Muscle layer of duodenum (tissue), 2 donors: ENCODE results near the gene SNX5.

Experiments used
- H3K27ac ChIP-seq: one replicate; pipeline ENCODE4 v1.7.0; 2013; ENCODE audit warnings: mild to moderate bottlenecking, low read length
- H3K27me3 ChIP-seq: one replicate; pipeline ENCODE4 v1.7.0; 2013; ENCODE audit warnings: low read depth, mild to moderate bottlenecking, control low read depth, low read length
- H3K36me3 ChIP-seq, 2 donors: one replicate each; pipeline ENCODE4 v1.7.0; 2013; ENCODE audit warnings: low read length in 2 of 2, control low read depth in 1 of 2, mild to moderate bottlenecking in 1 of 2; ENCODE audit not compliant: insufficient read depth in 2 of 2, control insufficient read depth in 1 of 2
- H3K4me1 ChIP-seq, 2 donors: one replicate each; pipeline ENCODE4 v1.7.0; 2013; ENCODE audit warnings: low read length in 2 of 2, mild to moderate bottlenecking in 2 of 2, control low read depth in 1 of 2, moderate library complexity in 1 of 2; ENCODE audit not compliant: insufficient read depth in 2 of 2, control insufficient read depth in 1 of 2
- H3K4me3 ChIP-seq, 2 donors: one replicate each; pipeline ENCODE4 v1.7.0; 2013; ENCODE audit warnings: low read length in 2 of 2, low read depth in 1 of 2, mild to moderate bottlenecking in 1 of 2
- H3K9me3 ChIP-seq, 2 donors: one replicate each; pipeline ENCODE4 v1.7.0; 2013; ENCODE audit warnings: low read length in 2 of 2, control low read depth in 1 of 2, mild to moderate bottlenecking in 1 of 2; ENCODE audit not compliant: control insufficient read depth in 1 of 2
- donor health status: healthy.

The SNX5 gene

GRCh38 chr20:17905544-17905943 is 63.0 kb downstream of the SNX5 start:
- H3K4me3 ChIP-seq, result no peak overlapping the region
- H3K36me3 ChIP-seq, result no peaks in the 10 kb centered on the region
- H3K27ac ChIP-seq, result no peak overlapping the region
- no peaks in the 10 kb centered on the region for H3K27me3 ChIP-seq
- H3K4me1 ChIP-seq, result peaks cover 0 to 10% of the 10 kb centered on the region in 2 donors
- H3K9me3 ChIP-seq, result no peaks in the 10 kb centered on the region

GRCh38 chr20:17904027-17904426 is 64.6 kb downstream of the SNX5 start:
- Histone ChIP-seq H3K4me1 (no peaks in the 10 kb centered on the region), H3K4me3 (no peak overlapping the region), H3K36me3 (no peaks in the 10 kb centered on the region), H3K27ac (no peak overlapping the region), H3K9me3 (no peaks in the 10 kb centered on the region), H3K27me3 (no peaks in the 10 kb centered on the region)

DNA sequence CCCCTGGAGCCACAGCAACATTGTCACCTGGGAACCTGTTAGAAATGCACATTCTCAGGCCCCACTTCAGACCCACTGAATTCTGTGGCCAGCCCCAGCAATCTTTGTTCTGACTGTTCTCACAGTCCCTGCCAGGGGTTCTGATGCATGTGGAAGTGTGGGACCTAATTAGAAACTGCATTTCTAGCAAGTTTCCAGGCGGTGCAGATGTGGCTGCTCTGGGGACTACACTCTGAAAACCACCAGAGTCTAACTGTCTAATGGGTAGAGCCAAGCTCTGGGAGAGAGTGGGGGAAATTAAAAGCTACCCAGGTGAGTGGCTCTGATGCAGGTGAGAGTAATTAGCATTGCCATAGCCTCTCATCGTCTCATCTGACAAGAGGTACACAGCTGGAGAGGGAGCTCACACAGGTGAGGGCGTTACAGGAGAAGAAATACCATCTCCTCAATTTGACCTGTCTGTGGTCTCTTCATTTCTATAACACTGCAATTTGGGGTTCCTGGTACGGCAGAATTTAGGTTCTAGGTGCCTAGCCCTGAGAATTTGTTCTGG is 66.0 kb downstream of the SNX5 start:
- Histone ChIP-seq H3K9me3 (no peaks in the 10 kb centered on the region), H3K27ac (no peak overlapping the region), H3K27me3 (no peaks in the 10 kb centered on the region), H3K4me3 (no peak overlapping the region), H3K4me1 (no peaks in the 10 kb centered on the region), H3K36me3 (no peaks in the 10 kb centered on the region)

- H3K4me1 ChIP-seq, result no peaks in the 10 kb centered on the region
Observed at GRCh38 chr20:17901971-17902370, 66.6 kb downstream of the SNX5 start.

DNA sequence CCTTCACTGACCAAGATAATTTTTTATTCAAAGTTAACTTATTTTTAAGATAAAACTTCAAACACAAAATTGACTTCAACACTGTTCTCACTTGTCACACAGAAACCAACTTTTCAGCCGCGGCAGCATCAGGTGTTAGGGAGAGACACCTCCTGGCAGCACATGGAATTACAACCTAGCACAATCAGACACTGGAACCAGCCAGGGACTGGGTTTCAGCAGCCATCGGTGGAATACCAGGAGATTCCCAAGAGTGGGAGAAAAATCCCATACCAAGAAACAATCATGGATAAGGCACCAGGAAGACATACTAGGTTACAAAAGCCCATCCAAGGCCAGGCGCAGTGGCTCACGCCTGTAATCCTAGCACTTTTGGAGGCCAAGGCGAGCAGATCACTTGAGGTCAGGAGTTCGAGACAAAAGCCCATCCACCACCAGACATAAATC is 70.0 kb downstream of the SNX5 start:
- no peak overlapping the region for H3K27ac ChIP-seq
- H3K9me3 ChIP-seq, result no peaks in the 10 kb centered on the region
- H3K4me1 ChIP-seq, result peaks cover 0 to 3% of the 10 kb centered on the region in 2 donors
- H3K27me3 ChIP-seq, result no peaks in the 10 kb centered on the region
- no peak overlapping the region for H3K4me3 ChIP-seq
- H3K36me3 ChIP-seq, result no peaks in the 10 kb centered on the region

More at GRCh38 chr20:17901971-17902370, 66.6 kb downstream of the SNX5 start:
- Histone ChIP-seq H3K36me3 (no peaks in the 10 kb centered on the region), H3K27ac (no peak overlapping the region), H3K27me3 (no peaks in the 10 kb centered on the region), H3K9me3 (no peaks in the 10 kb centered on the region), H3K4me3 (no peak overlapping the region)

- Histone ChIP-seq H3K9me3 (no peaks in the 10 kb centered on the region), H3K27me3 (no peaks in the 10 kb centered on the region), H3K36me3 (no peaks in the 10 kb centered on the region), H3K27ac (no peak overlapping the region), H3K4me3 (no peak overlapping the region), H3K4me1 (peaks cover 0 to 3% of the 10 kb centered on the region in 2 donors)
Observed at GRCh38 chr20:17897566-17898307, 70.9 kb downstream of the SNX5 start.

DNA sequence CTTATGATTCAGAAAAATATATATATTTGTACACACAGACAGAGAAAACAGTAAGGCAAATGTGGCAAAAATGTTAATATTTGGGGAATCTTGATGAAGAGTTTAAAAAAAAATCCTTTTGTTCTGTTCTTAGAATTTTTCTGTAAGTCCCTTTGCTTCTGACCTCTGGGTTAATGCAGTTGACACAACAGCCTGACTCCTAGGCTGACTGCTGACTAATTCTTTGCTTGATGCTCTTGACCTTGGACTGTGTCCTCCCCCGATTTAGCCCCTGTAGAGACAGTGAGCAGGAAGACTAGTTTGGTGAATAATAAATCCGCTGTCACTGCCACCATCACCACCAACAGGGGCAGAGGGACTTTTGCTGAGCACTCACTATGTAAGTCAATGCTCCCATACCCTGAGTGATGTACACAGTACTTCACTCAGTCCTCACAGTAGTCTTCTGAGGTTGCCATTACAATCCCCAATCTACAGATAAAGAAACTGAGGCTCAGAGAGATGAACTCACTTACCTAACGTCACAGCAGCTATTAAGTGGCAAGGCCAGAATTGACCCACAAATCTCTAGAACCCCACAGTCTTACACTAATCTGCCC is 71.7 kb downstream of the SNX5 start:
- Histone ChIP-seq H3K4me1 (peaks cover 0 to 3% of the 10 kb centered on the region in 2 donors), H3K36me3 (no peaks in the 10 kb centered on the region), H3K27ac (peak overlapping the region; percentile 36), H3K27me3 (no peaks in the 10 kb centered on the region), H3K4me3 (no peak overlapping the region), H3K9me3 (no peaks in the 10 kb centered on the region)

DNA sequence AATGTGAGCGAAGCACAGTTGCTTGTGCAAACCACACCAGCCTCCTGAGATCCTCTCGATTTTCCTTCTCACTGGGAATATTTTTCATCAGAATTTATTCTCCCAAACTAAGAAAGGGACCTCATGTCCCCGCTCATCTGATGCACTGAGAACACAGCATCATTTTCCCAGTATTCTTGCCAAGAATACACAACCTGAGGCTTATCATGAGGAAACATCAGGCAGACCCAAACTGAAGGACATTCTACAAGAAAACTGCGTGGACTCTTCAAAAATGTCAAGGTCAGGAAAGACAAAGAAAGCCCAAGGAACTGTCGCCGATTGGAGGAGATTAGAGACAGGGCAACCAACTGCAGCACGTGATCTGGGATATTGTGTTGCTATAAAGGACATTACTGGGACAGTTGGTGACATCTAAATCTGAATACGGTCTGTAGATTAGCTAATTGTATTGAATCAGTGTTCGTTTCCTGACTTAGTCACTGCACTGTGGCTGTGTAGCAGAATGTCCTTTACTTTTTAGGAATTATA is 72.3 kb downstream of the SNX5 start:
- Histone ChIP-seq H3K9me3 (no peaks in the 10 kb centered on the region), H3K27me3 (no peaks in the 10 kb centered on the region), H3K4me1 (peaks cover 0 to 3% of the 10 kb centered on the region in 2 donors), H3K27ac (peak overlapping the region; percentile 36), H3K36me3 (no peaks in the 10 kb centered on the region), H3K4me3 (peak overlapping the region; percentile 46 to 61)

- H3K4me1 ChIP-seq, result peaks cover 0 to 3% of the 10 kb centered on the region in 2 donors
- no peaks in the 10 kb centered on the region for H3K9me3 ChIP-seq
- H3K27me3 ChIP-seq, result no peaks in the 10 kb centered on the region
- H3K4me3 ChIP-seq, result peak overlapping the region; percentile 46 to 61
- H3K27ac ChIP-seq, result peak overlapping the region; percentile 36
- H3K36me3 ChIP-seq, result no peaks in the 10 kb centered on the region
Observed at GRCh38 chr20:17895641-17896171, 72.9 kb downstream of the SNX5 start.

- Histone ChIP-seq H3K36me3 (peaks cover 0 to 4% of the 10 kb centered on the region in 2 donors), H3K9me3 (peaks cover 0 to 5% of the 10 kb centered on the region in 2 donors), H3K4me1 (peaks cover 0 to 3% of the 10 kb centered on the region in 2 donors), H3K27ac (no peak overlapping the region), H3K4me3 (no peak overlapping the region), H3K27me3 (no peaks in the 10 kb centered on the region)
Observed at GRCh38 chr20:17893445-17893844, 75.1 kb downstream of the SNX5 start.
